Endothelial cell (in vitro differentiated cells): ENCODE results near the gene PARP4. TPM values are rescaled to one million over a fixed set of nuclear protein-coding genes. Genes with fewer than 3 reads are reported as not detected.

Source experiments
- DNase-seq: peaks from one replicate; pipeline ENCODE4 v3.0.0; 2021; ENCODE audit warnings: low spot score
- H3K27ac Mint-ChIP-seq: one replicate; pipeline ENCODE4 v1.8.0; 2021; ENCODE audit warnings: mixed read lengths, inconsistent platforms; ENCODE audit not compliant: unreplicated experiment
- H3K27me3 Mint-ChIP-seq: one replicate; pipeline ENCODE4 v1.8.0; 2021; ENCODE audit warnings: mild to moderate bottlenecking, moderate library complexity, mixed read lengths, inconsistent platforms; ENCODE audit not compliant: unreplicated experiment
- H3K36me3 Mint-ChIP-seq: one replicate; pipeline ENCODE4 v1.8.0; 2021; ENCODE audit warnings: mild to moderate bottlenecking, low read depth, mixed read lengths, inconsistent platforms; ENCODE audit not compliant: unreplicated experiment
- H3K4me1 Mint-ChIP-seq: one replicate; pipeline ENCODE4 v1.8.0; 2021; ENCODE audit warnings: mild to moderate bottlenecking, mixed read lengths, inconsistent platforms; ENCODE audit not compliant: unreplicated experiment
- H3K4me3 Mint-ChIP-seq: one replicate; pipeline ENCODE4 v1.8.0; 2021; ENCODE audit warnings: mild to moderate bottlenecking, mixed read lengths, inconsistent platforms; ENCODE audit not compliant: unreplicated experiment
- H3K9me3 Mint-ChIP-seq: one replicate; pipeline ENCODE4 v1.8.0; 2021; ENCODE audit warnings: mixed read lengths, inconsistent platforms; ENCODE audit not compliant: unreplicated experiment
- CTCF ChIP-seq: fragments of 200-600 bp; sonication (generic); IDR thresholded peaks from one replicate; pipeline ENCODE4 v1.5.0; 2021; ENCODE audit warnings: antibody characterized with exemption; ENCODE audit not compliant: unreplicated experiment
- total RNA-seq: library from RNA; stranded (reverse); fragmentation: NEBNext Ultra II Directional; extraction: Animal tissue kit (Norgen Biotek cat#: 25700); gene quantifications from one replicate; pipeline ENCODE4 v1.2.1, GENCODE V29; 2021; ENCODE audit not compliant: unreplicated experiment

PARP4 gene
- total RNA-seq, 1 donor from 2014 or later: 31.8 TPM

GRCh38 chr13:24541127-24541475 is 28.5 kb upstream of the PARP4 start:
- DNase-seq: peak; percentile 7

GRCh38 chr13:24540236-24541126 is 27.9 kb upstream of the PARP4 start:
- no peaks in the 10 kb centered on the region for H3K36me3 Mint-ChIP-seq
- DNase-seq: peak; percentile 80
- peak; percentile 19 for TF ChIP-seq CTCF
- no peak overlapping the region for H3K27ac Mint-ChIP-seq
- no peaks in the 10 kb centered on the region for H3K4me1 Mint-ChIP-seq
- H3K9me3 Mint-ChIP-seq: no peaks in the 10 kb centered on the region
- H3K27me3 Mint-ChIP-seq: peaks cover 7% of the 10 kb centered on the region
- H3K4me3 Mint-ChIP-seq: no peak overlapping the region

More at GRCh38 chr13:24541127-24541475, 28.5 kb upstream of the PARP4 start:
- Mint-ChIP-seq H3K36me3 (no peaks in the 10 kb centered on the region), H3K27ac (no peak overlapping the region), H3K4me1 (no peaks in the 10 kb centered on the region), H3K4me3 (no peak overlapping the region), H3K27me3 (peaks cover 7% of the 10 kb centered on the region), H3K9me3 (no peaks in the 10 kb centered on the region)
- TF ChIP-seq CTCF: no peak

GRCh38 chr13:24539500-24540165 is 27.1 kb upstream of the PARP4 start:
- H3K4me1 Mint-ChIP-seq: no peaks in the 10 kb centered on the region
- TF ChIP-seq CTCF: no peak
- H3K27me3 Mint-ChIP-seq: peaks cover 7% of the 10 kb centered on the region
- no peak overlapping the region for H3K27ac Mint-ChIP-seq
- H3K36me3 Mint-ChIP-seq: no peaks in the 10 kb centered on the region
- H3K4me3 Mint-ChIP-seq: no peak overlapping the region
- no peaks in the 10 kb centered on the region for H3K9me3 Mint-ChIP-seq
- DNase-seq: no peak

GRCh38 chr13:24529478-24529877 is 16.9 kb upstream of the PARP4 start:
- DNase-seq: no peak
- peaks cover 5% of the 10 kb centered on the region for H3K4me1 Mint-ChIP-seq
- no peak overlapping the region for H3K27ac Mint-ChIP-seq
- H3K27me3 Mint-ChIP-seq: no peaks in the 10 kb centered on the region
- no peak for TF ChIP-seq CTCF
- no peak overlapping the region for H3K4me3 Mint-ChIP-seq
- no peaks in the 10 kb centered on the region for H3K36me3 Mint-ChIP-seq
- no peaks in the 10 kb centered on the region for H3K9me3 Mint-ChIP-seq
